IPS-NIHi7 (cell line): ENCODE data around the gene BIN1.

Experiments used
- DNase-seq: peaks from one replicate; pipeline ENCODE4 v3.0.0; 2012; ENCODE audit warnings: mixed read lengths; ENCODE audit errors: extremely low spot score

BIN1 gene

DNA sequence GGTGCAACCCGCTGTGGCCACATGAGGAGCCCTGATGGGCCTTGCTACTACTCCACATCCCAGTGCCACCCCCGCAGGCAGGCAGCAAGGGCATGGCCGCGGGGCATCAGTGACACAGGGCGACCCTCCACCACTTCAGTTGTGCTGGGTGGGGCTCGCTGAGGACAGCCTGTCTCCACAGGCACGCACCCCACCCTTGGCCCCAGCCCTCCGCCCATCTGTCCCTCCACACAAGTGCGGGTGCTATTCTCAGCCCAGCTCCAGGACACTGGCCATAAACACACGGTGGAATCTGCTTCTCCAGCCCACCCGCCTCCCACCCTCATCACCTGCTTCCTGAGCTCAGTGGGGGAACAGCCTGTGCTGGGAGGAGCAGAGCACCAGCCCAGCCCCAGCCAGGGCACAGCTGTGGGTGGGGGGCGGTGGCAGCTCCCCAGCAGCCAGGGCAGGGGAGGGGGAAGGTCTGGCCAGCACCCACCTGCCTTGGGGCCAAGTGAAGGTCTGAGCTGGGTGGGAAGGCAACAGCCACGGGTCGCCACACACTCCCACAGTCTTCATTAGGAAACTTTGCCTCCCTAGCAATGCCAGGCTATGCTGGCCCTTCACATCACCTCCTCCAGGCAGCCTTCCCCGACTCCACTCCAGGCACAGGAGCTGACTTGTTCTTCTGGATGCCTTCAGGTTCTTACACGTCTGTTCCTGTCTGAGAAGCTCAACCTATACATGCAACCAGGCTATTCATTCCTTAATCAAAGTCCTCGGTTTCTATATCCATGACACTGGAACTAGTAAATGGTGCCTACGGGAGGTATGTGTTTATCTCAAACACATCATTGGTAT is 16.5 kb downstream of the BIN1 start:
- DNase-seq, result no peak

DNA sequence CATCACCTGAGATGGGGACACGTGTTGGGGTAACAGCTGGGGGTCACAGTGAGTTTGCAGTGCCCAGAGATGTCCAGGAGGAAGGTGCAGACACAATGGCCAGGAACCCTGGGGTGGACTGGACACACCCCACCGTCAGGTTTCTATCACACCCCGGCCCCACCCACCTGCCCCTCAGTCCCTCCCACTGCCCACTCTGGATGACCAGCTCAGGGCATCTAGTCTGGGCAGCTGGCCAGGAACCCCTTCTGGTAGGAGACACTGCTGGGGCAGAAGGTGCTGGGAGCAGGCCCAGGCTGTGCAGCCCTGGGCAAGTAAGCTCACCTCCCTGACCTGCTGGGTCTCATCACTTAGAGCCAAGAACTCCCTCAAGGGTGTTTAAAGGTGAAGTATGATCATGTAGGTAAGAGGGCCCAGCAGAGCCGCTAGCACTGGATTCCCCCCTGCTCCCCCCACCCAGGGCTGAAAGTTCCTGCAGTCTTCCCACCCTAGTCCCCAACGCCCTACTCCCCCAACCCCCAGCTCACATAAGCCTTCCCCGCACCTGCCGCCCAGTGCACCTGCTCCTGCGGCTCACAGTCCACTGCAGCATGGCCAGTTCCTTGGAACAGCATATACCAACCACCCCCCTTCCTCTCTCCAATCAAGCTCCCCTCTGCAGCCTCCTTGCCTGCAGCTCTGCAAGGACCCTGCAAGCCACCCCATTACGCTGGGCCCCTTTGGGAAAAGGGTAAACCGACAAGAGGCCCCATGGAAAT is 17.3 kb downstream of the BIN1 start:
- no peak for DNase-seq

DNA sequence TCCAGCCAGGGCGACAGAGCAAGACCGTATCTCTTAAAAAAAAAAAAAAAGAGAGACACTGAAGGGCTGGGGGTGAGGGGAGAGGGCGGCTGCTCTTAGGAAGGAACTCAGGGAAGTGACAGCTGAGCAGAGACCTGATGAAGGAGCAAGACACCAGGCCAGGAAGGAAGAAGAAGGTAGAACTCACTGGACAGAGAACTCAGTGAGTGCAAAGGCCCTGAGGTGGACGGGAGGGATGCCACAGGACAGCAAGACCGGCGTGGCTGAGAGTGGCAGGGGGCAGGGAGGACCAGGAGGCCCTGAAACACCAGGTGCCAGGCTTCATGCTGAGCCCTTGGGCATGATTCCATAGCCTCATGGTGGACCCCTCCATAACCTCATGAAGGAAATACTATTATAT is 18.2 kb downstream of the BIN1 start:
- no peak for DNase-seq

DNA sequence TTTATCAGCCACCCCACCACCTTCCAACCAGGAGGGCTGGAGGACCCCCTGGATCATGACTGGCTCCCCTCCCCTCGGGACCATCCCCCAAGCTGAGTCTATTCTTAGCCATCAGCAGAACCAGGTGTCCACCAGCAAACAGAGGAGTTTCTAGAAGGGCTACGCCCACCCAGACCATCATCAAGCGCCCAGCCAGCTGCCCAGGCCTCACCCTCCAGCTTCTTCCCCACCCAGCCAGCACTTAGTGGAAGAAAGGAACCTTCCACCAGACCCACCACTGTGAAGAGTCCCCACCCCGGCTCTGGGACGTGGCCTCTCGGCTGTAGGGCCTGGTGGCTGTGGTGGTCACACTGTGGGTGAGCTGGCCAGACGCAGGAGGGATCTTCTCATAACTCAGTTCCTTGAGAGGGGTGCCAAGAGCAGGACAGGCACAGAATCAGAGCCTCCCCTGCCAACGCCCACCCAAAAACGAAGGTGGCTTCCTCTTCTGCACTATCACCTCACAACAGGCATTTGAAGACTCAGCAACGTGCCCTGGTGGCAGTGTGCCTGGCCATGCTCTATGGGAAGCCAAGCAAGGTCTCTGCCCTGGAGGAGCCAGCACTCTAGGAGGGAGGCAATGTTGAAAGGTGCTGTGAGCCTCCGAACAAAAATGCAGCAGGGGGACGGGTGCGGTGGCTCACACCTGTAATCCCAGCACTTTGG is 19.0 kb downstream of the BIN1 start:
- DNase-seq, result no peak

DNA sequence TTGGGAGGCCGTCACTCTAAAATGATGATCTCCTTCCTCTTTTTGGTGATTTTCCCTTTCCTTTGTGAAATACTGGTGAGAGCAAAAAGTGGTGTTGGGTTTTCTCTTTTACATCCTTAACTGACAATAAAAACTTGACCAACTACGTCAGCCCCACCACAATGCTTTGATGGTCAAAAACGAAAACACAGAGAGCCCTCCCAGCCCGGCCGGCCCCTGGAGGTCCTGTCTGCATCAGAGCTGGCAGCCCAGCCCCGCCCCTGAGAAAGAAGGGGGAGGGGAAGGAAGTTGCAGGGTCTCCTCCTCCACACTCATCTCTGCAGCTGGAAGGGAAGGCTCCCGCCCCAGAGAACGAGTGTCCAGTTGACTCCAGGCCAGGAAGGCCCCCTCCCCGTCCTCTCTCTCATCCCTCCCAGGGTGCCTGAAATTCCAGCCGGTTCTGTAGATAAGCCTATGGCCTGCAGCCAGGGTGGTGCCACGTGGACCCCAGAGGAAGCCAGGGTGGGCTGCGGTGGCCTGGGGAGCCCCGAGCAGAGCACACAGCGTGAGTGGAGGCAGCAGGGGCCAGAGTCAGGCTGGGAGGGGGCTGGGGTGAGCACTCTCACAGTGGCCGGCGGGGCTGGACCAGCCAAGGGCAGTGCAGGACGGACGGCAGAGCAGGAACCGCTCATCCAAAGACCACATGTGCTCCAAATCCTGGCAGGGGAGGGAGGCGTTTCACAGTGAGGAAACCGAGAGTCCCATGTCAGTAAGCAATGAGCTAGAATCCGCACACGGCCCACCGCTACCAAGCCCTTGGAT is 19.8 kb downstream of the BIN1 start:
- DNase-seq, result peak; percentile 90

- no peak for DNase-seq
These were observed 21.7 kb downstream of the BIN1 start for GRCh38 chr2:127085317-127085681.

DNA sequence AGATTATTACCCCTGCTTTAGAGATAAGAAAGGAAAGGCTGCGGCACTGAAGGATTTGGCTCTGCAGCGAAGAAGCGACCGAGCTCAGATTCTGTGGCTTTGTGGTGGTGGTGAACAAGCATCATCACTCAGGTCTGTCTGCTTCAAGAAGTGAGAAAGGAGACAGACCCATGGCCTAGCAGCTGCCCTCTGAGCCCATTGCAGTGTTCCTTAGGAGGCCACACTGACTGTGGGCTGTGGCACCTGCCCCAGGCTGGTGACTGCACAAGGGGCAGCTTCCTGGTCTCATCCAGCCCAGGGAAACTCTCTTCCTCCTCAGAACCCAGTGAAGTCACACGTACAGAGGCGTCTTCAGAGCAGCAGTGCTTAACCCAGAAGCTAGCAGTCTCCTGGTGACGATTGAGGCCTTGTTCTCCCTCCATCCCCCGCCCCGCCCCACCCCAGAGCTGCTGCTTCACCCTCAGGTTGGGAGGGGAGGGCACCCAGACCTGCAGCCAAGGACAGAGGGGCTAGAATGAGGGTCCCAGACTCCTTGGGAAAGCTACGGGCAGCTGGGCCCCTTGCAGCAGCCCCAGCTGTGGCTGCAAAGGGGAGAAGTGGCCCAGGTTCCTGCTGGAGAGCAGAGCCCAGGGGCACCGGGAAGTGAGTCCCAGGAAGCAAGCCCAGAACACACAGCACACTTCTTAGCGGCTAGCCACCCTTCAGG is 22.2 kb downstream of the BIN1 start:
- DNase-seq, result no peak

DNA sequence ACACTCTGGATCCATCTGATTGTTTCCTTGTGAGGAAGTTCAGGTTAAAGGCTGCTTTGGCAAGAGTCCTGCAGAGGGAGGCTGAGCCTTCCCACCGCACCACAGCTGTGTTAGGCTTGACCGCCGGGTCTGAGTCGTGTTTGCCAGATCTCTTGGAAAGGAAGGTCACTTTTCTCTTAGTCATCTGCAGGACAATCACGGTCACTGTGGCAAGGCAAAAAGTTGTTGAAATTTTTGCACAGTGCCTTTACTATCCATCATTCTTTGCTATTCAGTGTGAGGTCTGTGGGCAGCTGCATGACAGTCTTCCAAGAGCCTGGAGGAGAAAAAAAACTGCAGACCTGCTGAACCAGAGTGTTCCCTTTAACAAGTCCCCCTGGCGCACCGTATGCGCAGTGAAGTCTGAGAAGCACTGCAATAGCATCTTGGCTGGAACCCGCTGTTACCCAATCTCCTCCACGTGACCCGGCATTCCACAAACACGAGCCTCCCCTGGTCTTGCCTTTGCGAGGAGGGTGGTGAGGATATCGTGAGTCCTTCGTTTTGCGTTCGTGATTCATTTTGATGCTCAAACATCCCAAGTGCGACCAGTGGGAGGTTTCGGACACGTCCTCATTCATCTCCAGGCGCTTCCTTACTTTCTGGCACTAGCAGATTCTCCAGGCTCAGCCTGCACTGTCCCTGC is 23.0 kb downstream of the BIN1 start:
- DNase-seq, result no peak

GRCh38 chr2:127082974-127083373 is 24.0 kb downstream of the BIN1 start:
- DNase-seq, result no peak

GRCh38 chr2:127081826-127082633 is 24.9 kb downstream of the BIN1 start:
- DNase-seq, result no peak

GRCh38 chr2:127080938-127081755 is 25.8 kb downstream of the BIN1 start:
- DNase-seq, result no peak

GRCh38 chr2:127080226-127080937 is 26.6 kb downstream of the BIN1 start:
- DNase-seq, result no peak

- DNase-seq, result no peak
These were observed 27.5 kb downstream of the BIN1 start for GRCh38 chr2:127079358-127079920.

- DNase-seq, result no peak
These were observed 28.2 kb downstream of the BIN1 start for GRCh38 chr2:127078666-127079270.

DNA sequence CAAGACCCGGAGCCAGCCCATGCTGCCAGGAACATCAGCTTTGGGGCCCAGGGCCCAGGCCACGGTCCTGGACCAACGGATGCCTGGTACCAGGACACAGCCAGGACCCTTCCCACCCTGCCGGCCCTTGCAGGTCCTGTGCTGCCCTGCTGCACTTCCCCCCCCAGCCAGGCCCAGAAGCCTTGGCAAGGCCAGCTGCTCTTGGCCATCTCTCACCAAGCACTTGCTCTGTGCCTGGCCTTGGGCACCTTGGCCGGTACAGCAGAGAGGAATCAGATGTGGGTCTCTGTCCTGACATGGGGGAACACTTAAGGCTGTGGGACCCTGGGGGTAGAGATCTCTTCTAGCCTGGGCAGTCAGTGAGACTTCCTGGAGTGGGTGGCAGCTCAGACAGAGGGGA is 28.9 kb downstream of the BIN1 start:
- no peak for DNase-seq

DNA sequence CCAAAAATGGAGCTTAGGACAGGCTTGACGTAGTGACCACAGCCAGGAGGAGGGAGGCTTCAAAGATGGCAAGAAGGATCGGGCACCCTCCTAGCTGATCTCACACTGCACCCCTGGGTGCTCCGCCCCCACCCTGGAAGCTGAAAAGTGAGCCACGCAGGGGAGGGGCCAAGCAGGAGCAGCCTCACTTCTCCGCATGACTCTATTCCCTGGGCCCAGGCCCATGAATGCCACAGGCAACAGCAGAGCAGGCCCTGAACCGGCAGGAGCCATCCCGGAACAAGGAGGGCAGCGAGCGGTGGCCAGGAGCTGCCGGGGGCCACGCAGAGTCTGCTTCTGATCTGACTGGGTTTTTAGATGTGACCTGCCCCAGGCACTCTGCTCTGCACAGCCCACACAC is 30.0 kb downstream of the BIN1 start:
- DNase-seq, result no peak

GRCh38 chr2:127076290-127076689 is 30.7 kb downstream of the BIN1 start:
- DNase-seq, result no peak
